ENCODE results near the gene RUFY1.

Gene RUFY1

GRCh38 chr5:179530069-179530998 is 20.0 kb upstream of the RUFY1 start:
- no peak overlapping the region for H2AK5ac ChIP-seq (ENCODE audit: low read length, severe bottlenecking)
- 36% methylated on average over 57 of the region's 65 CpGs for WGBS

GRCh38 chr5:179533024-179533423 is 17.3 kb upstream of the RUFY1 start:
- 85% methylated on average over 6 of the region's 6 CpGs for WGBS
- H3K36me3 ChIP-seq (ENCODE audit: control insufficient read depth in 1 of 2, insufficient read depth in 2 of 2, low read depth in 1 of 2, low read length in 2 of 2) = no peaks in the 10 kb centered on the region

More at GRCh38 chr5:179530069-179530998, 20.0 kb upstream of the RUFY1 start:
- no peak overlapping the region for H3K27ac ChIP-seq (ENCODE audit: low read length, poor library complexity, severe bottlenecking)
- H3K27me3 ChIP-seq (ENCODE audit: control insufficient read depth in 1 of 2, insufficient read depth in 1 of 2, low read length in 2 of 2) = peaks cover 0 to 7% of the 10 kb centered on the region in 2 experiments
- H3K4me3 ChIP-seq (ENCODE audit: insufficient read depth in 1 of 2, low read depth in 1 of 2, low read length in 2 of 2) = peak overlapping the region; percentile 40 to 72
- H3K79me1 ChIP-seq (replicated peaks; ENCODE audit: low read length, poor library complexity, severe bottlenecking) = no peaks in the 10 kb centered on the region
- H3K23ac ChIP-seq (ENCODE audit: low read length in 2 of 2) = no peak overlapping the region
- peak overlapping the region; percentile 57 for H3K4me2 ChIP-seq (ENCODE audit: low read length, poor library complexity, severe bottlenecking)
- H3K4ac ChIP-seq (ENCODE audit: low read depth in 1 of 2, low read length in 2 of 2) = no peak overlapping the region
- peak overlapping the region; percentile 69 for H4K8ac ChIP-seq (ENCODE audit: low read length)
- peak overlapping the region; percentile 87 for H2AFZ ChIP-seq (ENCODE audit: low read depth, low read length)
- H3K9ac ChIP-seq (ENCODE audit: low read length) = peak overlapping the region; percentile 75
- peak; percentile 24 for DNase-seq
- no peaks in the 10 kb centered on the region for H3K36me3 ChIP-seq (ENCODE audit: control insufficient read depth in 1 of 2, insufficient read depth in 2 of 2, low read depth in 1 of 2, low read length in 2 of 2)
- no peak overlapping the region for H2BK120ac ChIP-seq (ENCODE audit: low read depth, low read length)
- no peak overlapping the region for H3K18ac ChIP-seq (ENCODE audit: low read depth in 1 of 2, low read length in 2 of 2)
- no peak overlapping the region for H3K14ac ChIP-seq (ENCODE audit: low read length in 2 of 2)
- peak overlapping the region; percentile 62 for H4K91ac ChIP-seq (ENCODE audit: low read length)
- H3K9me3 ChIP-seq (ENCODE audit: control insufficient read depth, low read length) = no peaks in the 10 kb centered on the region
- peak overlapping the region; percentile 65 for H2BK15ac ChIP-seq (ENCODE audit: low read depth, poor library complexity, severe bottlenecking)
- H3K4me1 ChIP-seq (ENCODE audit: control insufficient read depth, insufficient read depth, low read depth, low read length) = peaks cover 5% of the 10 kb centered on the region
- H2BK5ac ChIP-seq (ENCODE audit: low read depth, low read length, poor library complexity, severe bottlenecking) = no peak overlapping the region
- no peak overlapping the region for H2BK12ac ChIP-seq (ENCODE audit: low read length in 2 of 2)

GRCh38 chr5:179533907-179534306 is 16.4 kb upstream of the RUFY1 start:
- Histone ChIP-seq H3K4ac (ENCODE audit: low read depth in 1 of 2, low read length in 2 of 2) (no peak overlapping the region), H4K8ac (ENCODE audit: low read length) (no peak overlapping the region), H3K27ac (ENCODE audit: low read length, poor library complexity, severe bottlenecking) (no peak overlapping the region), H4K91ac (ENCODE audit: low read length) (no peak overlapping the region), H3K4me3 (ENCODE audit: insufficient read depth in 1 of 2, low read depth in 1 of 2, low read length in 2 of 2) (no peak overlapping the region), H2AK5ac (ENCODE audit: low read length, severe bottlenecking) (no peak overlapping the region), H3K23ac (ENCODE audit: low read length in 2 of 2) (no peak overlapping the region), H3K27me3 (ENCODE audit: control insufficient read depth in 1 of 2, insufficient read depth in 1 of 2, low read length in 2 of 2) (no peaks in the 10 kb centered on the region), H3K4me2 (ENCODE audit: low read length, poor library complexity, severe bottlenecking) (no peak overlapping the region), H3K18ac (ENCODE audit: low read depth in 1 of 2, low read length in 2 of 2) (no peak overlapping the region), H2BK15ac (ENCODE audit: low read depth, poor library complexity, severe bottlenecking) (no peak overlapping the region), H2BK12ac (ENCODE audit: low read length in 2 of 2) (no peak overlapping the region), H2BK5ac (ENCODE audit: low read depth, low read length, poor library complexity, severe bottlenecking) (no peak overlapping the region), H3K36me3 (ENCODE audit: control insufficient read depth in 1 of 2, insufficient read depth in 2 of 2, low read depth in 1 of 2, low read length in 2 of 2) (no peaks in the 10 kb centered on the region), H2BK120ac (ENCODE audit: low read depth, low read length) (no peak overlapping the region), H2AFZ (ENCODE audit: low read depth, low read length) (no peak overlapping the region), H3K9ac (ENCODE audit: low read length) (no peak overlapping the region), H3K4me1 (ENCODE audit: control insufficient read depth, insufficient read depth, low read depth, low read length) (peaks cover 5% of the 10 kb centered on the region), H3K14ac (ENCODE audit: low read length in 2 of 2) (no peak overlapping the region), H3K9me3 (ENCODE audit: control insufficient read depth, low read length) (no peaks in the 10 kb centered on the region), H3K79me1 (replicated peaks; ENCODE audit: low read length, poor library complexity, severe bottlenecking) (no peaks in the 10 kb centered on the region)
- no CpG with 5 or more reads among the region's 5 CpGs for WGBS
- no peak for DNase-seq

More at GRCh38 chr5:179533024-179533423, 17.3 kb upstream of the RUFY1 start:
- Histone ChIP-seq H3K4me3 (ENCODE audit: insufficient read depth in 1 of 2, low read depth in 1 of 2, low read length in 2 of 2) (no peak overlapping the region), H3K14ac (ENCODE audit: low read length in 2 of 2) (no peak overlapping the region), H3K4ac (ENCODE audit: low read depth in 1 of 2, low read length in 2 of 2) (no peak overlapping the region), H3K18ac (ENCODE audit: low read depth in 1 of 2, low read length in 2 of 2) (no peak overlapping the region), H3K9ac (ENCODE audit: low read length) (no peak overlapping the region), H3K23ac (ENCODE audit: low read length in 2 of 2) (no peak overlapping the region), H2BK120ac (ENCODE audit: low read depth, low read length) (no peak overlapping the region), H2AK5ac (ENCODE audit: low read length, severe bottlenecking) (no peak overlapping the region), H3K27me3 (ENCODE audit: control insufficient read depth in 1 of 2, insufficient read depth in 1 of 2, low read length in 2 of 2) (no peaks in the 10 kb centered on the region), H4K8ac (ENCODE audit: low read length) (no peak overlapping the region), H2BK12ac (ENCODE audit: low read length in 2 of 2) (no peak overlapping the region), H3K9me3 (ENCODE audit: control insufficient read depth, low read length) (no peaks in the 10 kb centered on the region), H4K91ac (ENCODE audit: low read length) (no peak overlapping the region), H2AFZ (ENCODE audit: low read depth, low read length) (no peak overlapping the region), H3K27ac (ENCODE audit: low read length, poor library complexity, severe bottlenecking) (no peak overlapping the region), H3K79me1 (replicated peaks; ENCODE audit: low read length, poor library complexity, severe bottlenecking) (no peaks in the 10 kb centered on the region), H3K4me1 (ENCODE audit: control insufficient read depth, insufficient read depth, low read depth, low read length) (peaks cover 5% of the 10 kb centered on the region), H2BK5ac (ENCODE audit: low read depth, low read length, poor library complexity, severe bottlenecking) (no peak overlapping the region), H3K4me2 (ENCODE audit: low read length, poor library complexity, severe bottlenecking) (no peak overlapping the region), H2BK15ac (ENCODE audit: low read depth, poor library complexity, severe bottlenecking) (no peak overlapping the region)
- no peak for DNase-seq

GRCh38 chr5:179534431-179534830 is 15.9 kb upstream of the RUFY1 start:
- Histone ChIP-seq H3K18ac (ENCODE audit: low read depth in 1 of 2, low read length in 2 of 2) (no peak overlapping the region), H3K4ac (ENCODE audit: low read depth in 1 of 2, low read length in 2 of 2) (no peak overlapping the region), H4K91ac (ENCODE audit: low read length) (no peak overlapping the region), H2BK5ac (ENCODE audit: low read depth, low read length, poor library complexity, severe bottlenecking) (no peak overlapping the region), H3K9me3 (ENCODE audit: control insufficient read depth, low read length) (no peaks in the 10 kb centered on the region), H3K36me3 (ENCODE audit: control insufficient read depth in 1 of 2, insufficient read depth in 2 of 2, low read depth in 1 of 2, low read length in 2 of 2) (no peaks in the 10 kb centered on the region), H3K4me1 (ENCODE audit: control insufficient read depth, insufficient read depth, low read depth, low read length) (peaks cover 5% of the 10 kb centered on the region), H2BK15ac (ENCODE audit: low read depth, poor library complexity, severe bottlenecking) (no peak overlapping the region), H3K14ac (ENCODE audit: low read length in 2 of 2) (no peak overlapping the region), H3K27ac (ENCODE audit: low read length, poor library complexity, severe bottlenecking) (no peak overlapping the region), H2AK5ac (ENCODE audit: low read length, severe bottlenecking) (no peak overlapping the region), H3K4me3 (ENCODE audit: insufficient read depth in 1 of 2, low read depth in 1 of 2, low read length in 2 of 2) (no peak overlapping the region), H4K8ac (ENCODE audit: low read length) (no peak overlapping the region), H2AFZ (ENCODE audit: low read depth, low read length) (no peak overlapping the region), H2BK12ac (ENCODE audit: low read length in 2 of 2) (no peak overlapping the region), H3K27me3 (ENCODE audit: control insufficient read depth in 1 of 2, insufficient read depth in 1 of 2, low read length in 2 of 2) (no peaks in the 10 kb centered on the region), H2BK120ac (ENCODE audit: low read depth, low read length) (no peak overlapping the region), H3K4me2 (ENCODE audit: low read length, poor library complexity, severe bottlenecking) (no peak overlapping the region), H3K23ac (ENCODE audit: low read length in 2 of 2) (no peak overlapping the region), H3K79me1 (replicated peaks; ENCODE audit: low read length, poor library complexity, severe bottlenecking) (no peaks in the 10 kb centered on the region), H3K9ac (ENCODE audit: low read length) (no peak overlapping the region)
- 83% methylated on average over 6 of the region's 12 CpGs for WGBS
- DNase-seq = no peak
